HFFc6 (cell line): ENCODE results near the gene GPR135. TPM values are rescaled to one million over a fixed set of nuclear protein-coding genes. Genes with fewer than 3 reads are reported as not detected.
A peak's percentile ranks its signal among the peaks of the same experiment; 100 is the strongest.

Experiments used
- DNase-seq: peaks from one replicate; pipeline ENCODE4 v3.0.0-alpha.2; 2018
- H3K27ac Mint-ChIP-seq: 2 replicates; pipeline ENCODE4 v1.8.0; 2020; ENCODE audit warnings: mild to moderate bottlenecking, mixed read lengths
- H3K27me3 Mint-ChIP-seq: 2 replicates; pipeline ENCODE4 v1.8.0; 2021; ENCODE audit warnings: mild to moderate bottlenecking, moderate library complexity, mixed read lengths; ENCODE audit not compliant: insufficient read depth
- H3K36me3 Mint-ChIP-seq: 2 replicates; pipeline ENCODE4 v1.8.0; 2021; ENCODE audit warnings: low read depth, mixed read lengths
- H3K4me1 Mint-ChIP-seq: 2 replicates; pipeline ENCODE4 v1.8.0; 2020; ENCODE audit warnings: low read depth, mixed read lengths
- H3K4me3 Mint-ChIP-seq: 2 replicates; pipeline ENCODE4 v1.8.0; 2020; ENCODE audit warnings: mild to moderate bottlenecking, moderate library complexity, mixed read lengths
- H3K9me3 Mint-ChIP-seq: 2 replicates; pipeline ENCODE4 v1.8.0; 2020; ENCODE audit warnings: mild to moderate bottlenecking, mixed read lengths
- CTCF ChIP-seq: fragments of 200-600 bp; sonication (generic); IDR thresholded peaks from 2 replicates; pipeline ENCODE4 v1.5.0; 2021; ENCODE audit warnings: antibody characterized with exemption, mild to moderate bottlenecking
- total RNA-seq, 6 experiments: library from RNA; stranded (reverse); fragmentation: NEBNext Ultra II Directional; extraction: Animal tissue kit (Norgen Biotek cat#: 25700); gene quantifications; 2 replicates in 1 of 6; 3 replicates in 5 of 6; pipeline ENCODE4 v1.2.3, GENCODE V29; 2021

Gene GPR135
- total RNA-seq, 6 experiments from 2014 or later, result 1.7 to 2.7 (median 2.1) TPM

GRCh38 chr14:59481871-59482540 lies 16.8 kb upstream of the GPR135 start:
- peak; percentile 31 for DNase-seq
- Mint-ChIP-seq H3K27ac (peak overlapping the region; percentile 99), H3K36me3 (peaks cover 32% of the 10 kb centered on the region), H3K9me3 (no peaks in the 10 kb centered on the region), H3K4me1 (peaks cover 63% of the 10 kb centered on the region), H3K4me3 (peak overlapping the region; percentile 98), H3K27me3 (peaks cover 2% of the 10 kb centered on the region; the same call in 1 of the 2 replicates)
- TF ChIP-seq CTCF, result no peak

DNA sequence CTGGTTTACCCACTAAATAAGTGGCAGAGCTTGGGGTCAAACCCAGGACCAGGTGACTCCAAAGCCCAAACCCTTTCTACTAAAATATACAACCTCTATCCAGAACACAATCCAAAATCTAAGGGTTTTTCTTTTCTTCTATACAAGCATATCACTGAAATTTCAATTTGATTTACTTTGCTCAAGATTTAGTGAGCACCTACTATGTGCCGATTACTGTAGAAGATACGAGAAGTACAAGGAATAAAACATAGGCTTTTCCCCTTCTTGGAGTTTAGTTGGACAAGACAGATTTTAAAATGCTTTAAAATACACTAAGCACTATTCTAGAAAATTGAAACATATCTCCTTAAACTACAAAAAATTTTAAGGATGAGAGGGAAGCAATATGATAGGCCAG lies 16.2 kb upstream of the GPR135 start:
- peak overlapping the region; percentile 99 for H3K27ac Mint-ChIP-seq
- H3K36me3 Mint-ChIP-seq, result peaks cover 36% of the 10 kb centered on the region
- no peaks in the 10 kb centered on the region for H3K9me3 Mint-ChIP-seq
- no peak for TF ChIP-seq CTCF
- peaks cover 66% of the 10 kb centered on the region for H3K4me1 Mint-ChIP-seq
- peak overlapping the region; percentile 98 for H3K4me3 Mint-ChIP-seq
- DNase-seq, result no peak
- peaks cover 2% of the 10 kb centered on the region; the same call in 1 of the 2 replicates for H3K27me3 Mint-ChIP-seq

- no peak for DNase-seq
- peaks cover 2% of the 10 kb centered on the region; the same call in 1 of the 2 replicates for H3K27me3 Mint-ChIP-seq
- peak overlapping the region; percentile 77 for H3K4me3 Mint-ChIP-seq
- TF ChIP-seq CTCF, result no peak
- H3K36me3 Mint-ChIP-seq, result peaks cover 36% of the 10 kb centered on the region
- peaks cover 56% of the 10 kb centered on the region for H3K4me1 Mint-ChIP-seq
- H3K27ac Mint-ChIP-seq, result peak overlapping the region; percentile 99
- no peaks in the 10 kb centered on the region for H3K9me3 Mint-ChIP-seq
Observed at GRCh38 chr14:59480166-59480565, 15.0 kb upstream of the GPR135 start.

GRCh38 chr14:59478540-59478939 lies 13.4 kb upstream of the GPR135 start:
- no peaks in the 10 kb centered on the region for H3K9me3 Mint-ChIP-seq

DNA sequence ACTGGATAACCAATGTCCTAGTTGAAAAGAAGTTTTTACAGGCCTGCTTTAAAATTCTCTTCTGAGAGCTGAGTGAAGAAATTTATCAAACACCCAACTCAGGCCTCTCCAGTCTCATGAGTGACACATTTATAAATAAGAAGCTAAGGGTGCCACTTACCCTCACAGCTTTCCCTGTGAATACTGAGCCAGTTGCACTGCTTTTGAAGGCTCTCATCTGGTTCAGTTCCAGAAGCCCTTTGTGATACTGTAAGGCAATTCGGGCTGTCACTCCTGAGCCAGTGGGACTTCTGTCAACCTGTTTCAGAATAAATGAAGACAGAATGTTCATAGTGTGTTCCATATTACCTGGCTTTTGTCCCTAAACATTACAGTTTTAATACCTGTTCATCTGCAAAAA lies 10.5 kb upstream of the GPR135 start:
- H3K4me3 Mint-ChIP-seq, result no peak overlapping the region
- no peak for DNase-seq
- H3K27me3 Mint-ChIP-seq, result peaks cover 2% of the 10 kb centered on the region; the same call in 1 of the 2 replicates
- H3K36me3 Mint-ChIP-seq, result peaks cover 40% of the 10 kb centered on the region
- H3K27ac Mint-ChIP-seq, result no peak overlapping the region
- no peaks in the 10 kb centered on the region for H3K9me3 Mint-ChIP-seq
- H3K4me1 Mint-ChIP-seq, result peaks cover 48% of the 10 kb centered on the region
- no peak for TF ChIP-seq CTCF

More at GRCh38 chr14:59478540-59478939, 13.4 kb upstream of the GPR135 start:
- peaks cover 43% of the 10 kb centered on the region for H3K36me3 Mint-ChIP-seq
- H3K27ac Mint-ChIP-seq, result no peak overlapping the region
- no peak for DNase-seq
- peaks cover 2% of the 10 kb centered on the region; the same call in 1 of the 2 replicates for H3K27me3 Mint-ChIP-seq
- peaks cover 66% of the 10 kb centered on the region for H3K4me1 Mint-ChIP-seq
- no peak for TF ChIP-seq CTCF
- no peak overlapping the region for H3K4me3 Mint-ChIP-seq
